ENCODE measurements around the gene ZNF609.

ZNF609 gene

DNA sequence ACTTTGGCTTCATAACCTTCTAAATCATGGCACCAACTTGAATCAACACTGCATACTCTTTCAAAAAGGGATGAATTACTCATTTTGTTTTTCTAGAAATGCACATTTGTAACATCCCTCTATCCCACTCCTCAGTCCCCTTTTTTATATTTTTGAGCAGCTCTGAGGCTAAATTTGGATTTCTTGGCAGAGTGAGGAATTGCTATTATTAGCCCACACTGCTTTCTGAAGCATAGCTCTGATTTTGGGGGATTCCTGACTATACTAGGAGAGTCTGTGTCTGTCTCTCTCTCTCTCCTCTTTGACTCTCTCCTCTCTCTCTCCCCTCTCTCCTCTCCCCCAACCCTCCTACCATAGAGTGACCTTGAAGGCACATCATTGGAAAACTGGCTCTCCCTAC lies 238.4 kb downstream of the ZNF609 start:
- no peak for DNase-seq (ENCODE audit: low spot score)

DNA sequence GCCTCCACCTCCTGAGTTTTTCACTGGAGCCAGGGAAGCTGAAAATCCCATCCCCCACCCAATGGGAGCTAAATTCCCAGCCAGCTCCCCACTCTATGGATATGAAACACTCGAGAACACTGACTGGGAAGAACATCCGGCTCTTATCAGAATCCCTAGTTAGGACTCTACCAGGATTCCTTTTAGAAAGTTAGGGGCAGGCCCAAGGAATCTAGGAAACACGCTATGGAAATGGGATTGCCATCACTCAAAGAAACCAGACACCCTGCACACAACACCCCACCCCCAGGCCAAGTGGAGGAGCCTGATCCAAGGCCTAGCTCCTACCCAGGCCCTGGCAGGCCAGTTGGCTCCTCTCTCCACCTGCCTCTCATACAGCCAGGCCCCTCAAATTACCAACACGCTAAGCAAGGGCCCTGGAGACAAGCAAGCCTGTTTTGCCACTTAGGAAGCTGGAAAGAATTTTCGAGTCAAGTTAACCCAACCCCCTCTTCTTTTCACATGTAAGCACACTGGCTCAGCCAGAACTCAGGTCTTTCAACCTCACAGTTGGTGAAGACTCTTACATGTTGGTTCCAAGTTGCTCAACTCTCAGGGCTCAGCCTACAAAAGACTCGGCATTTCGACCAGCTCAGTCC lies 239.5 kb downstream of the ZNF609 start:
- no peak for DNase-seq (ENCODE audit: low spot score)

DNA sequence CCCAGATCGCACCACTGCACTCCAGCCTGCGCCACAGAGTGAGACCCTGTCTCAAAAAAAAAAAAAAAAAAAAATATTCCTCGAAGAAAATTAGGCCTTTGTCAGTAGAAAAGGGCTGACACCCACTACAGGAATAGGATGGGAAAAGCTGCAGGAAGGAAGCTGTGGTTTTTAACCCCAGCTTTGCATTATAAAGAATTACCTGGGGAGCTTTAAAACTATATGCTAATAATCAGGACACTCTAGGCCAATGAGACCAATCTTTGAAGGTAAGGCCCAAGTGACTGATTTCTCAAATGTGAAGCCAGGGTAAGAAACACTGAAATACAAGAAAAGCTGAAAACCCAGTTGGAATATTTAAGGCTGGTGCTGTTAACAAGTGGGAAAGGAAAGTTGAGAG lies 240.7 kb downstream of the ZNF609 start:
- DNase-seq (ENCODE audit: low spot score): no peak

DNA sequence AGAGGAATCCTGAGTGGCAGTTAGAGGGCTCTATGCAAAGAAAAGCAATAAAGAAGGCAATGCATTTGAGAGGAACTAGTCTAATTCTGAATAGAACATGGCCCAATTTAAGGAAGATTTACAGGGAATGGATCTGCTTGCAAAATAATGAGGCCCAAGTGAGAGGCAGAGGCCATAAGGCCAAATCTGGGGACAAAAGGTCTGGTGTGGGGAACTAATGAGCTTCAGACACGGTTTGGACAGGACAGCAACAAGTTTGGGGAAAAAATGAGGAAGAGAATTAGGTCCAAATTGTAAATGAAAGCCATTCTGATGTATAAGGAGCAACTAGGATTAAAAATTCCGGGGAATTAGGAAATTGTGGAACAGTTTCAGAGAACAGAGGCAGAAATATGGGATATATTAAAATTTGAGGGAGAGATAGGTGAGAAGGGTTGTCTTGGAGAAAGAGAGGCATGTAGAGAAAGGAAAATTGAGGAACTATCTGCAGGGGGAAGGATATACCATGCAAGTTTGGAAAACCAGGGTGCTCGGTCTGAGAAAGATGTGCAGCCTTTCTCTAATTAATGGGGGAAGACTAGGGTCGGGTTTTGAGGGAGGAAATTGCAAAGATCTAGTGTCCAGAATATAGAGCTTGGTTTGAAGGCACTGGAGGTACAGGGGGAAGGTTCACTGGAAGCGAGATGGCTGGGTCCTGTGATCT lies 241.3 kb downstream of the ZNF609 start:
- no peak for DNase-seq (ENCODE audit: low spot score)

DNA sequence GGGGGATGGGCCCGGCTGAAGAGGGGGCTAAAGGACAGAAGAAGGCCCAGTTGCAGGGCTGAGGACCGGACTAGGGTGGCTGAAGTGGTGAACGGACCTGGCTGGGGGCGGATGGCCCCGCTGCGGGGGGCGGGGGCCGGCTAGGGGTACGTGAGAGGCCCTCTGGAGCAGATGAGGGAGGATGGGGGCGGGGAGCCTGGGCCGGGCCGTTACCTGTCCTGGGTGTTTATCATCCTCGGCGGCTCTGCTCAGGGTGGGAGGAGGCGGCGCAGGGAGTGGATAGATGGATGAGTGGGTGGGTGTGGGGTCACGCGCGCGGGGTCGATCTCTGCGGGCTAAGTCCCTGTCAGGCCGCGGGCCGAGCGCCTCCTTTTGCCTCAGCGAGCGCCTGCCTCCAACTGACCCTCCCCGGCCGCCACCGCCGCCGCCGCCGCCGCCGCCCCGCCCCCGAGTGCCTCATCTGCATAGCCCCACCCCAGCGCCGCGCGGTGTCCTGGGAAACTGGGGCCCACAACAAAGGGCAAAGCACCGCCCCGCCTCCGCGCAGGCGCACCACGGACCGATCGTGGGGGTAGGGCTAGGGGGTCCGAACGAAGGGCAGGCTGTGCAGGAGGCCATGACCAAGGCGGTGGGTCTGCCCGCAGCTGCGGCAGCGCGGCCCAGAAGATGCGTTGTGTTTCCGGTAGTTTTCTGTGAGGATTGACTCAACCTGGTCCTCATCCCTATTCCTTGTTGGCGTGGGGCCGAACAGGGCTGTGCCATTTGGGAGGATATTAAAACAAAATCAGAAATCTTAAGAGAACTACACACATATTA lies 242.6 kb downstream of the ZNF609 start:
- peak; percentile 91 for DNase-seq (ENCODE audit: low spot score)

DNA sequence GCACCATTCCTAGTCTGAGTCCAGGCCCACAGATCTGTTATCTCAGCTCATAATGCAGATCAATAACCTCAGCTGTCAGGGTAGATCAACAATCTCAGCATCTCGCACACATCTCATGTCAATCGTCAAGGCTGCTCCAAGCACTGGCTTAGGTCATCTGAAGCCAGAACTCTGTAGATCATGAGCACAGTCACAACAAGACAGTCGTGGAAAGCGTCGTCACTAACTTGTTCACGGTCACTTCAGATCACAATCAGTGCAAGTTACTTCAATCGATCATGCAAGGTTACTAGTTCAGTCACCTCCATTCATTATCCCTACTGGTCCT lies 243.2 kb downstream of the ZNF609 start:
- DNase-seq (ENCODE audit: low spot score): no peak

DNA sequence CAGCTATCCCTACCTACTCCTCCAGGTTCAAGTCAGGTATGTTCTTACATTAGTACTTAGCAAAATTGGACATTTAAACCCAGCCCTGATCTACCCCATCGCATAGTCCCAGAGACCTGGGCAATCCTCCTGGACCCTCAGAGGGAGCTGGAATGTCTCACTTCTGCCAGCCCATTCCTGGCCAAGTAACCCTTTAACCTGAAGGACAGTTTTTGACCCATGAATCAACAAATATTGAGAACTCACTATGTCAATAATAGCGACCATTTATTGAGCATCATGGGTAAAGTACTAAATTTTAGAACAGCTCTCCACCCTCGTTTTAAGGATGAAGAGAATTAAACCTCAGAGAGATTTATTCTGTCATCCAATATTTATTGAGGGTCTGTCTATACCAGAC lies 244.6 kb downstream of the ZNF609 start:
- DNase-seq (ENCODE audit: low spot score): no peak

DNA sequence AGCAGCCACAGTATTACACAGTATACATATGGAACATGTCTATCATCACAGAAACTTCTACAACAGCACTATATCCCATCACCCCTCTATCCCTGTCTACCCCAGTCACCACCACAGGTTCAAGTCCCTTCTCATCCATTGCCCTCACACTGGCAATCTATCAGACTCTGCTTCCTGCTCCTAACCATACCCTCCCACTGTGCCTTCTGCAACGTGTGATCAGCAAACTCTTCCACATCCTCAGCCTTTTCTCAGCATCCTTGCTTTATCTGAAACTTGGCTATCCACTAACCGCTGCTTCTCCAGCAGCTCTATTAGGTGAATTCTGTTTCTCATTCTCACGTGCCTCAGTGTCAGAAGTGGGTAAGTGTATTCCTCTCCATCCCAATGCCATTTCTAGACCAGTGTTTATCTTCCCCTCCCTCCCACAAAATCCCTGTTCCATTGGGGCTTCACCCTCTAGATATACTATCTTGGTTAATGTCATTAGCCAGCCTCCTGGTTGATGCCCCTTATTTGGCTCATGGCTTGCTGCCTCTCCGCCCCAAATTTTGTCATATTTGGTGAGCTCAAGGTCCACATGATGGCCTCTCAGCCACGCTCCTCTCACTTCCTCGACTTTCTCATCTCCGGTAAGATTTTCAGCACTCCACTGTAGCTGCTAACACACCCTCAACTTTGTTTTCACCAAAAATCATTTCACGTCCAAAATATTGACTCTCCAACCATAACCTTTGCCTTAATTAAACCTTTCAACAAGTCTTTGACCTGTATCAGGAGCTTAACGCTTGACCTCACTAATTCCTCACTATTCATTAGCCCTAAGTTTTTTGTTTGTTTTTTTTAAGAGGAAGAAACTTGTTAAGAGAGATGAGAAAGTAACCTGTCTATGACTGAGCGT lies 245.9 kb downstream of the ZNF609 start:
- no peak for DNase-seq (ENCODE audit: low spot score)

DNA sequence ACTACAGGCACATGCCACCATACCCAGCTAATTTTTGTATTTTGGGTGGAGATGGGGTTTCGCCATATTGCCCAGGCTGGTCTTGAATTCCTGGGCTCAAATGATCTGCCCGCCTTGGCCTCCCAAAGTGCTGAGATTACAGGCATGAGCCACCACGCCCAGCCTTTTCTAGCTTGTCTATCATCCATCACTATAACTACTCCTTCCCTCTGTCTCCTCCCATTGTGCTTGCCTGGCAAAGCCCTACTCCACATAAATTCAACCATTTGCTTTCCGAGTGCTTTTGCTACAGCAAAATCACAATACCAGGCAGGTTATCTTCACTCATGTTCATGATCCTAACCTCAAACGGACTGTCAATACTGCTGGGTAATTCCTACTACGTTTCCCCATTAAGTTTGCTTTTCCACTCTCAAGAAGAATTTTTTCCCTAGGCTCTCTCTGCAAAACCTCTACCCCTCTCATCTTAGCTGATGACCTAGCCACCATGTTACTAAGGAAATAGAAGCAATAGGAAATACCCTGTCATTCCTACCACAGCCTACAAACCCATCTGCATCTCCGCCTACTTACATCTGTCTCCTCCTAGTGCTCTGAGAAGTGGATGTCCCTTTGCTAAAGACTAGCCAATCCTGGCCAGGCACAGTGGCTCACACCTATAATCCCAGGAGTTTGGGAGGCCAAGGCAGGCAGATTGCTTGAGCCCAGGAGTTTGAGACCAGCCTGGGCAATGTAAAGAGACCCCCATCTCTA lies 250.5 kb downstream of the ZNF609 start:
- no peak for DNase-seq (ENCODE audit: low spot score)

DNA sequence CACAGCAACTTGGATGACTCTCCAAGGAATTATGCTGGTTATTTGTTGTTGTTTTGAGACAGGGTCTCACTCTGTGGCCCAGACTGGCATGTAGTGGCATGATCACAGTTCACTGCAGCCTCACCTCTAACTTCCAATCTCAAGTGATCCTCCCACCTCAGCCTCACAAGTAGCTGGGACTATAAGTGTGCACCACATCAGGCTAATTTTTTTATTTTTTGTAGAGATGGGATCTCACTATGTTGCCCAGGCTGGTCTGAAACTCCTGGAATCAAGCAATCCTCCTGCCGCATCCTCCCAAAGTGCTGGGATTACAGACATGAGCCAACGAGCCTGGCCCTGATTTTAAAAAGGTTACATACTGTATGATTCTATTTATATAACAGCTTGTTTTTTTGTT lies 252.0 kb downstream of the ZNF609 start:
- no peak for DNase-seq (ENCODE audit: low spot score)

DNA sequence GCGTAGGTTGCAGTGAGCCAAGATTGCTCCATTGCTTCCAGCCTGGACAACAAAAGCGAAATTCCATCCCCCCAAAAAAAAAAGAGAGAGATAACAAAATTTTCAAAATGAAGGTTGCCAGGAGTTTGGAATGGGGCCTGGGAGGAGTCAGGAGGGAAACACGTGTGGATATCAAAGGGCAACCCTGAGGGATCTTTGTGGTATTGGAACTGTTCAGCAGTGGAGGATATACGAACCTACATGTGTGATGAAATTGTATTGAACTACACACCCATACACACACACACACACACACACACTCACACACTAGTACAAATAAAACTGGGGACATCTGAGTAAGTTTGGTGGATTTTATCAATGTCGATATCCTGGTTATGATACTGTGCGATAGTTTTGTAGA lies 253.2 kb downstream of the ZNF609 start:
- DNase-seq (ENCODE audit: low spot score): no peak

DNA sequence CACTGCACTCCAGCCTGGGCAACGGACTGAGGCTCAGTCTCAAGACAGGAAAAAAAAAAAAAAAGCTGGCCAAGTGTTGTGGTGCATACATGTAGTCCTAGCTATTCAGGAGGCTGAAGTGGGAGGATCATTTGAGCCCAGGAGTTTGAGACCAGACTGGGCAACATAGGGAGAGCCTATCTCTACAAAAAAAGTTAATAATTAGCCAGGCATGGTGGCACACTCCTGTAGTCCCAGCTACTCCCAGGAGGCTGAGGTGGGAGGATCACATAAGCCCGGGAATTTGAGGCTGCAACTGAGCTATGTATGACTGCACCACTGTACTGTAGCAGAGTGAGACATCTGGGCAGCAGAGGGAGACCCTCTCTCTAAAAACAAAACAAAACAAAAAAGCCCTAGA lies 256.1 kb downstream of the ZNF609 start:
- DNase-seq (ENCODE audit: low spot score): no peak

DNA sequence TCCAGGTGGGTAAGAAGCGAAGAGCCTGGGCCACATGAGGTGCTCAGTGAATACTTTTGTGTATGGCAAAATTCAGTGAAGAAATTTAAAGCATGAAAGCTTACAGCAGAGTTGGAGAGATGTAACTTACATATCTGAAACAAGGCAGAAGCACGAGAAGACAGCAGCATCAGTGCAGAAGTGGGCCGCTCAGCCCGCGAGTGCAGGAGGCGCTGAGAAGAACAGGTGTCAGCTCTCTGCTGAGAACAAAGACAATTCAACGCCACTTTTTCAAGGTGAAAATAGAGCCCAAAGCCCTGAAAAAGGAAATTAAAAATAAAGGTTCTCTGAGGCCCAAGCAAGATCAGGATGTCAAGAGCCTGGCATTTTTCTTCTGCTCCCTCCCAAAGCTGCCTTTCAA lies 256.8 kb downstream of the ZNF609 start:
- no peak for DNase-seq (ENCODE audit: low spot score)

DNA sequence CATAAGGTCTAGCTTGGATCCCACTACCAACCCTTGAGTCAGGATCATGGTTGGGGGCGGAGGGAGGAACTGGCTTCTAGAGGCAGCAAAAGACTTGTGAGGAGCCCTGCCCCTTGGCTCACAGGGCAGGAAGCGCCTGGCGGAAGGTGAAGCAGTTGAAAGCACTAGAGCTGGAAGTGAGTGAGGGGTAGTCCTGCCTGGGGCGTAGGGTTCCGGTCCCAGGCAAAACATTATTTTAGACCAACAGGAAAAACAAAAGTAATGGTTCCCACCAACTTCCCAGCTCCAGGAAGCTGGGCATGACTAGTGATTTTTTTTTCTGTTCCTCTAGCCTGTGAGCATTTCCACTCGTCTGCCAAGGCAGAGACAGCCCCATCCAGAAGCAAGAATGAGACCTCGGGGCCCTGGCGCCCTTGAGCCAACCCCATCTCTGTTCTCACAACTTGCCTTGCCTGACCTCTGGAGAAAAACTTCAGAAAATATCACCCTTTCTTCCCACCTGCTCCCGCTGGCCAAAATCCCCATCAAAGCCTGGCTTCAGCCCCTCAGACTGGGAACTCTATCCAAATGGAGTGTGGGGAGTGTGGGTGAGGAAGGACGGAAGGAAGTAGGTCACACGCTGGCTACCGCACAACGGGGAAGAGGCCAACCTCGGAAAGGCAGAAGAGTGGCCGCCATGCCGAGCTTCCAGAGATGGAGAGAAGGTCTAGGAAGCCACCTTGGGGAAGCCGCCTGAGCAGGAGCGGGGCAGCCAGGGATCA lies 257.5 kb downstream of the ZNF609 start:
- DNase-seq (ENCODE audit: low spot score): no peak

DNA sequence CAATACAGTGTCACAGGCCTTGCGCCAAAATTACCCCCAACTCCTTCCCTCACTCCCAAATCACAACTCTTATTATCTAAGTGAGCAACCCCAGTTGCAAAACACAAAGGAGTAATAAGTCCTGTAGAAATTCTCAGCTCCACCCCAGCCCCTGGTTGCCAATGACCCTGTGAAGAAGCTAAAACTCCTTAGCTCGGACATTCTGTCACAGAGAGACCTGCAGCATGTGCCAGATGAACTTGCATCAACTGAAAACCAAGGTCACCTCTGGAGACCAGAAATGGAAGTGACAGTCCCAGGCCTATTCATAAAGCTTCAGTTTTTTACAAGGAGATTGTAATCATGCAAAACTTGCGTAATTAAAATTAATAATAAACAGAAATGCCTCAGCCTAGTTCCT lies 259.8 kb downstream of the ZNF609 start:
- DNase-seq (ENCODE audit: low spot score): no peak

DNA sequence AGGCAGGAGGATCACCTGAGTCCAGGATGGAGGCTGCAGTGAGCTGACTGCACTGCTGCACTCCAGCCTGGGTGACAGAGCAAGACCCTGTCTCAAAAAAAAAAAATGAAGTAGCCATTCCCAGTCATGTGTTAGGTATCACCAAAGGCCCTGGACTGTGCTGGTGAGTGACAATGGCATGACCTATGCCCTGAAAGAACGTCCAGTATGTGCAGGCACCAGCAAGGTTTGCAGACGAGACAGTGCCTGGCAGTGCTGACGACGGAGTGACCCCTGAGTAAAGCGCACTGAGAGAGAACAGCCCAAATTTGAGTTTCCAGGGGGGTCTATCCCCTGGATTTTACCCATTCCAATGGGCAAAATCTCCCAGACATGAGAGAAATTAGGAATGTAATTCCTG lies 269.8 kb downstream of the ZNF609 start:
- no peak for DNase-seq (ENCODE audit: low spot score)

DNA sequence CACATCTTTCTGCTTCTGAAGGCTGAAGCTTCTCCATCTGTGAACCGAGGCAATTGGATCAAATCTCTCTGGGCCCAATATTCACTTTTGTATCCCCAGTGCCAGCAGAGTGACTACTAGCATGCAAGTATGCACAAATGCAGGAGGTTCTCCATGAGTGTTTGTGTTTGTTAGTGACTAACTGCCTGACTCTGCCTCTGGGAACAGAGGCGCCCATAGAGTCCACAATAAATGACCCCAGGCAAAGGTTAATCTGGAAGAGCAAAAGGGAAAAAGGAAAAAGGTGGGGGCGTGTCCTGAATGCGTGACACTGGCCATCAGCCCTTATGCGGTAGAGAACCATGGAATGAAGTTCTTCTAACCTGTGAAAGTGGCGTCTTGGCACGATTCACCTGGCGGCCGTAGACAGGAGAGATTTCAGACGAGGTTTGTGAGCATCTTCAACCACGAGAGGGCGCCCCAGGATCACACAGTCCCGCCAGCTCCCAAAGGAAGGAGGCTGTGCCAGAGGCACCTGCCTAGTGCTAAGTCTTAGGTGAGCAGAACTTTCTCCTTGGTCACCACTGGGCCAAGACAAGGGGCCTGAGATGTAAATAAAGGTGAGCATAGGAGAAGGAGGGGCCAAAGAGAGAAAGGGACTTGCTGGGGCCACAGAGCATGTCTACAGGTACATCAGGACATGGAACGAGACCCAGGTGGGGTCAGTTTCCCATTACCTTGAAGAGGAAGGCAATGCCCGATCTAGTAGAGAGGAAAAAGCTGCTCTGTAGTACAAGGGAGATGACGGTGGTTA lies 270.8 kb downstream of the ZNF609 start:
- peak; percentile 80 for DNase-seq (ENCODE audit: low spot score)

DNA sequence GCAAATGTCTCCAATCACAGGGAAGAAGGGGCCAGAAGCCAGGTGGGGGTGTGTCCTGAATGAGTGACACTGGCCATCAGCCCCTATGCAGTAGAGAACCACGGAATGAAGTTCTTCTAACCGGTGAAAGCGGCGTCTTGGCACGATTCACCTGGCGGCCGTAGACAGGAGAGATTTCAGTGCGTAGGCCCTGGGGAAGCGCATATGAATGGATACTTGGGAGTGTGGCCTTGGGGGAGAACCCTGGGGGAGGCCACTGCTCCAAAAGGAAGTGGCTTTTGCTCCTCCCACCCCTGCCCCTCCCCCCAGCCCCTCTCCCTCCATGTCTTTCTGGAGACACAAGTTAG lies 271.4 kb downstream of the ZNF609 start:
- no peak for DNase-seq (ENCODE audit: low spot score)

DNA sequence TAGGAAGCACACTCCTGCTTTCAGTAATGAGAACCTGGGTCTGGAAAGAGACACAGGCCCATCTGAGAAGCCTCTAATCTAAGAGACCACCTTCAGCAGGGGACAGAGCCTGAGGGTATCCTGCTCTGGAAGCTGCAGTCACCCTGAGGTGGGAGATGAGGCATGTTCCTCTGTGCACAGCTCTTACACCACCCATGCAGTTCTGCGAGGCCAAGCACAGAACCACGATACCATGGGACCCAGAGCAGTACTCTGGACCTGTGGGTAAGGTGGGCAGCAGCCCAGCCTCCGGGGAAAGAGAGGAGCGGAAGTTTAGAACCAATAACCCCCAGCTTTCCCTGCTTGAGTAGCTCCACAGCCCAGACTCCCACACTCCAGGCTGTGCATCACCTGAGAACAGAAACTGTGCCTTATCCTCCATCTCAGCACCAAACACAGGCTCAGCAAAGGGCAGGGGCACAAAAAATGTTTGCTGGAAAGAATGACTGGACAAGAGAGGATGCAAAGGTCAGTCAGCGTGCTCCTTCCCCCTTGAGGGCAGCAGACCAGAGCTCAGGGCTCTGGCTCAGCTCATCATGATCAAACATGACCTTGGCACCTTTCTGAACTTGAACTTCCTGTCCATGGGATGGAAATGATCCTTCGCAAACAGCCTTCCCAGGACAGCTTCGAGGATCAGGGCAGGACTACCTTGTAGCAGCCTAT lies 271.9 kb downstream of the ZNF609 start:
- DNase-seq (ENCODE audit: low spot score): peak; percentile 20
